ENCODE data around the gene PHF5A.

PHF5A gene

GRCh38 chr22:41468381-41469217, at the start of gene PHF5A, which contains the start of gene ACO2:
Gene PHF5A (minus strand): TSS chr22:41468692. CDS start chr22:41468653, 39 bp downstream.
Gene ACO2 (plus strand): TSS chr22:41469117. CDS start chr22:41469147, 30 bp downstream.
- peak; percentile 97 for DNase-seq
- Mint-ChIP-seq H3K9me3 (no peaks in the 10 kb centered on the region), H3K4me3 (peak within 1 kb of the TSS; percentile 84 to 95), H3K27me3 (no peaks in the 10 kb centered on the region), H3K27ac (peak within 1 kb of the TSS; percentile 99 to 100), H3K4me1 (peaks cover 81% of the 10 kb centered on the region)
- ATAC-seq, result peak; percentile 96

- Mint-ChIP-seq H3K4me3 (no peak overlapping the region), H3K27me3 (no peaks in the 10 kb centered on the region), H3K27ac (no peak overlapping the region), H3K9me3 (no peaks in the 10 kb centered on the region), H3K4me1 (peaks cover 5% of the 10 kb centered on the region)
- ATAC-seq (no peak), DNase-seq (no peak)
Observed at GRCh38 chr22:41518048-41518347, 49.5 kb upstream of the PHF5A start.

GRCh38 chr22:41517172-41518047, 48.9 kb upstream of the PHF5A start:
- no peak for ATAC-seq
- Mint-ChIP-seq H3K4me3 (no peak overlapping the region), H3K27ac (peak overlapping the region in 1 of 2 donors; percentile 27), H3K9me3 (no peaks in the 10 kb centered on the region), H3K4me1 (peaks cover 5% of the 10 kb centered on the region), H3K27me3 (no peaks in the 10 kb centered on the region)
- no peak for DNase-seq

GRCh38 chr22:41516462-41516861, 48.0 kb upstream of the PHF5A start:
- no peak overlapping the region for H3K4me3 Mint-ChIP-seq
- ATAC-seq, result no peak
- peaks cover 5% of the 10 kb centered on the region for H3K4me1 Mint-ChIP-seq
- H3K9me3 Mint-ChIP-seq, result no peaks in the 10 kb centered on the region
- DNase-seq, result no peak
- no peaks in the 10 kb centered on the region for H3K27me3 Mint-ChIP-seq
- H3K27ac Mint-ChIP-seq, result peak overlapping the region in 1 of 2 donors; percentile 59

- no peak for ATAC-seq
- no peaks in the 10 kb centered on the region for H3K27me3 Mint-ChIP-seq
- DNase-seq, result no peak
- H3K9me3 Mint-ChIP-seq, result no peaks in the 10 kb centered on the region
- no peak overlapping the region for H3K4me3 Mint-ChIP-seq
- peaks cover 5% of the 10 kb centered on the region for H3K4me1 Mint-ChIP-seq
- peak overlapping the region in 1 of 2 donors; percentile 73 for H3K27ac Mint-ChIP-seq
Observed at GRCh38 chr22:41513391-41513790, 44.9 kb upstream of the PHF5A start.

- peak overlapping the region in 1 of 2 donors; percentile 81 for H3K27ac Mint-ChIP-seq
- DNase-seq (no peak), ATAC-seq (no peak)
- no peaks in the 10 kb centered on the region for H3K9me3 Mint-ChIP-seq
- H3K27me3 Mint-ChIP-seq, result no peaks in the 10 kb centered on the region
- no peak overlapping the region for H3K4me3 Mint-ChIP-seq
- H3K4me1 Mint-ChIP-seq, result peaks cover 5% of the 10 kb centered on the region
Observed at GRCh38 chr22:41512421-41513194, 44.1 kb upstream of the PHF5A start.

GRCh38 chr22:41511521-41511968, 43.1 kb upstream of the PHF5A start:
- no peak for DNase-seq
- ATAC-seq, result no peak
- no peaks in the 10 kb centered on the region for H3K27me3 Mint-ChIP-seq
- H3K4me1 Mint-ChIP-seq, result no peaks in the 10 kb centered on the region
- no peak overlapping the region for H3K27ac Mint-ChIP-seq
- no peaks in the 10 kb centered on the region for H3K9me3 Mint-ChIP-seq
- no peak overlapping the region for H3K4me3 Mint-ChIP-seq

GRCh38 chr22:41508770-41509170, 40.3 kb upstream of the PHF5A start:
- H3K4me1 Mint-ChIP-seq, result no peaks in the 10 kb centered on the region
- no peaks in the 10 kb centered on the region for H3K9me3 Mint-ChIP-seq
- H3K27me3 Mint-ChIP-seq, result no peaks in the 10 kb centered on the region
- ATAC-seq (no peak), DNase-seq (no peak)
- H3K27ac Mint-ChIP-seq, result no peak overlapping the region
- H3K4me3 Mint-ChIP-seq, result no peak overlapping the region

GRCh38 chr22:41507330-41508063, 39.0 kb upstream of the PHF5A start:
- H3K4me3 Mint-ChIP-seq, result no peak overlapping the region

GRCh38 chr22:41505511-41506220, 37.2 kb upstream of the PHF5A start:
- no peaks in the 10 kb centered on the region for H3K9me3 Mint-ChIP-seq
- no peak for ATAC-seq
- no peak overlapping the region for H3K4me3 Mint-ChIP-seq
- no peaks in the 10 kb centered on the region for H3K4me1 Mint-ChIP-seq
- no peak for DNase-seq
- H3K27me3 Mint-ChIP-seq, result no peaks in the 10 kb centered on the region
- no peak overlapping the region for H3K27ac Mint-ChIP-seq

More at GRCh38 chr22:41507330-41508063, 39.0 kb upstream of the PHF5A start:
- no peak for DNase-seq
- ATAC-seq, result no peak
- H3K27ac Mint-ChIP-seq, result peak overlapping the region in 1 of 2 donors; percentile 74
- no peaks in the 10 kb centered on the region for H3K4me1 Mint-ChIP-seq
- no peaks in the 10 kb centered on the region for H3K9me3 Mint-ChIP-seq
- no peaks in the 10 kb centered on the region for H3K27me3 Mint-ChIP-seq

- no peak overlapping the region for H3K4me3 Mint-ChIP-seq
- H3K27ac Mint-ChIP-seq, result peak overlapping the region; percentile 85 to 86
- H3K27me3 Mint-ChIP-seq, result no peaks in the 10 kb centered on the region
- DNase-seq, result no peak
- ATAC-seq, result no peak
- no peaks in the 10 kb centered on the region for H3K9me3 Mint-ChIP-seq
- no peaks in the 10 kb centered on the region for H3K4me1 Mint-ChIP-seq
Observed at GRCh38 chr22:41504816-41505215, 36.3 kb upstream of the PHF5A start.

- Mint-ChIP-seq H3K27me3 (no peaks in the 10 kb centered on the region), H3K27ac (peak overlapping the region; percentile 25 to 85), H3K4me3 (no peak overlapping the region), H3K9me3 (no peaks in the 10 kb centered on the region), H3K4me1 (no peaks in the 10 kb centered on the region)
- ATAC-seq (no peak), DNase-seq (no peak)
Observed at GRCh38 chr22:41504397-41504796, 35.9 kb upstream of the PHF5A start.

- peak overlapping the region in 1 of 2 donors; percentile 71 for H3K27ac Mint-ChIP-seq
- no peaks in the 10 kb centered on the region for H3K4me1 Mint-ChIP-seq
- H3K4me3 Mint-ChIP-seq, result no peak overlapping the region
- H3K27me3 Mint-ChIP-seq, result no peaks in the 10 kb centered on the region
- no peaks in the 10 kb centered on the region for H3K9me3 Mint-ChIP-seq
- ATAC-seq, result peak; percentile 85
- no peak for DNase-seq
Observed at GRCh38 chr22:41501209-41501608, 32.7 kb upstream of the PHF5A start.

GRCh38 chr22:41500303-41500702, 31.8 kb upstream of the PHF5A start:
- no peak for ATAC-seq
- Mint-ChIP-seq H3K4me3 (no peak overlapping the region), H3K9me3 (no peaks in the 10 kb centered on the region), H3K4me1 (no peaks in the 10 kb centered on the region), H3K27me3 (no peaks in the 10 kb centered on the region), H3K27ac (no peak overlapping the region)
- DNase-seq, result no peak
